Measurements from ENCODE around the gene ZNF236. TPM values are rescaled to one million over a fixed set of nuclear protein-coding genes. Genes with fewer than 3 reads are reported as not detected.
A peak's percentile ranks its signal among the peaks of the same experiment; 100 is the strongest.

The ZNF236 gene
- total and polyA plus RNA-seq, 4 donors = 0.83 to 8.2 (median 5.0) TPM

DNA sequence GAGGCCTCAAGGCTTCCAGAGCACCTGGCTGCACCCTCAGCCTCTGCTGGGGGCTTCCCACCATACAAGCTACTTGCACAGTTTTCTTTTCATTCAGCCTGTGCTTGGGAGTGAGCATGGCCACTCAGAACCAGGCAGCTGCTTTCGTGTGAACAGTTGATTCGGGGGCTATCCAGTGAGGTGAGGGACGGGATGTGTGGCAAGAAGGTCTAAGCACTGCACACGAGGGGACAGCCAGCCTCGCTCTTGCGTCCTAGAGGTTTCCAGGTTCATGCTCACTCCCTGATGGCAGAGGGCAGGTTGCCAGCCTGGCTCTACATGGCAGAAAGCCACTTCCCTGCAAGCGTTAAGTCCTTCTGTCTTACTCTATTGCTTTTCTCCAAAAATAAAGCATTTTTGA is 164.0 kb downstream of the ZNF236 start:
- no peak for DNase-seq (ENCODE audit: low spot score)
- H3K27ac ChIP-seq (ENCODE audit: low read depth in 1 of 2, low read length in 2 of 2) = no peak overlapping the region
- no peak overlapping the region for H3K4me3 ChIP-seq (ENCODE audit: low read depth in 1 of 3, low read length in 3 of 3)

DNA sequence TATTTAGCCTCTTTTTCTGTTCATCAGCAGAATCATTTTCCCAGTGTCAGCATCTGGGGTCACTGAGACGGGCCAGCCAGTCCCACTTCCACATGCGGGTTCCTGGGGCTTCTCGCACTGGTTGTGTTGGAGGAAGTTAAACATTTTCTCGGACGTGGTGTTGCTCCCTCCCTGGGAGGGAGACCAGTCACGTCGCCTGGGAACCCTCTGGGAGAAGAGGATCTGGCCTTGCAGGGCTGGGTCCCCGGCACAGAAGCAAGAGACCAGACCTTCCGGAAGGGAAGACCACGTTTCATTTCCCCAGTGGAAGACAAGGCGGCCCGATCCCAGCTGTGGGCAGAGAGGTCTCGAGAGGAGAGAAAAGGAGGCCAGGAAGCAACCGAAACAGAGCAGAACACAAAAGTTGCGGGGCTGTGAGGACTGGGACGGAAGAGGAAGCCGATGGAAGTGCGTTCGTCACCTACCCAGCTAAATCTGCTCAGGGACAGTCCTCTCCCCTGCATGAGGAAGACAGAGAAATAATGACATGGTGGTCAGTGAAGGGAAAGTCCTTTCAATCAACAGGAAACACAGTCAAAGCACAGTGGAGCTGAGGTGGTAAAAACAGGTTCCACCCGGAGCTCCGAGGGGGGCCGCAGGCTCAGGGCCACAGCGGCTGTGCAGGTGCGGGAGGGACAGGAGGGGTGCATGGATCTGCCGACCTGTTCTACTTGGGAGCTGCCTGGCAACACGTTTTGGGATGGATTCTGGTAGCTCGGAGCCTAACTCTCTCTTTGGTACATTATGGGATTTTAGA is 165.9 kb downstream of the ZNF236 start:
- WGBS = 78% methylated on average over 27 of the region's 27 CpGs
- Histone ChIP-seq H3K27me3 (ENCODE audit: control insufficient read depth in 4 of 4, insufficient read depth in 4 of 4, low read length in 3 of 4) (no peaks in the 10 kb centered on the region), H3K9me3 (ENCODE audit: control insufficient read depth in 4 of 4, low read length in 3 of 4) (no peaks in the 10 kb centered on the region), H3K27ac (ENCODE audit: low read depth in 1 of 2, low read length in 2 of 2) (peak overlapping the region in 1 of 2 donors; percentile 62), H3K9ac (ENCODE audit: low read depth in 1 of 2, low read length in 2 of 2) (no peak overlapping the region), H3K4me1 (ENCODE audit: control insufficient read depth in 4 of 4, insufficient read depth in 4 of 4, low read length in 3 of 4) (peaks cover 0 to 7% (median 2%) of the 10 kb centered on the region in 4 donors), H3K4me3 (ENCODE audit: low read depth in 1 of 3, low read length in 3 of 3) (no peak overlapping the region), H3K36me3 (ENCODE audit: control insufficient read depth in 4 of 4, insufficient read depth in 3 of 4, low read depth in 1 of 4, low read length in 3 of 4) (no peaks in the 10 kb centered on the region)
- TF ChIP-seq RXRA (IDR thresholded peaks at IDR 0.05) (no peak), SP1 (IDR thresholded peaks at IDR 0.05) (peak; percentile 10), NR2F2 (IDR thresholded peaks at IDR 0.05) (no peak), FOXA1 (IDR thresholded peaks at IDR 0.05) (no peak), HNF4G (IDR thresholded peaks at IDR 0.05) (no peak), YY1 (IDR thresholded peaks at IDR 0.05) (no peak)
- TF ChIP-seq, protein P1, sequence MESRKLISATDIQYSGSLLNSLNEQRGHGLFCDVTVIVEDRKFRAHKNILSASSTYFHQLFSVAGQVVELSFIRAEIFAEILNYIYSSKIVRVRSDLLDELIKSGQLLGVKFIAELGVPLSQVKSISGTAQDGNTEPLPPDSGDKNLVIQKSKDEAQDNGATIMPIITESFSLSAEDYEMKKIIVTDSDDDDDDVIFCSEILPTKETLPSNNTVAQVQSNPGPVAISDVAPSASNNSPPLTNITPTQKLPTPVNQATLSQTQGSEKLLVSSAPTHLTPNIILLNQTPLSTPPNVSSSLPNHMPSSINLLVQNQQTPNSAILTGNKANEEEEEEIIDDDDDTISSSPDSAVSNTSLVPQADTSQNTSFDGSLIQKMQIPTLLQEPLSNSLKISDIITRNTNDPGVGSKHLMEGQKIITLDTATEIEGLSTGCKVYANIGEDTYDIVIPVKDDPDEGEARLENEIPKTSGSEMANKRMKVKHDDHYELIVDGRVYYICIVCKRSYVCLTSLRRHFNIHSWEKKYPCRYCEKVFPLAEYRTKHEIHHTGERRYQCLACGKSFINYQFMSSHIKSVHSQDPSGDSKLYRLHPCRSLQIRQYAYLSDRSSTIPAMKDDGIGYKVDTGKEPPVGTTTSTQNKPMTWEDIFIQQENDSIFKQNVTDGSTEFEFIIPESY (IDR thresholded peaks at IDR 0.05) = no peak
- TF ChIP-seq, protein P2, sequence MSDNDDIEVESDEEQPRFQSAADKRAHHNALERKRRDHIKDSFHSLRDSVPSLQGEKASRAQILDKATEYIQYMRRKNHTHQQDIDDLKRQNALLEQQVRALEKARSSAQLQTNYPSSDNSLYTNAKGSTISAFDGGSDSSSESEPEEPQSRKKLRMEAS (IDR thresholded peaks at IDR 0.05) = no peak
- DNase-seq (ENCODE audit: low spot score) = no peak

More for the DNA sequence above, 164.0 kb downstream of the ZNF236 start:
- Histone ChIP-seq H3K4me1 (ENCODE audit: control insufficient read depth in 4 of 4, insufficient read depth in 4 of 4, low read length in 3 of 4) (peaks cover 3 to 24% (median 20%) of the 10 kb centered on the region in 4 donors), H3K9me3 (ENCODE audit: control insufficient read depth in 4 of 4, low read length in 3 of 4) (no peaks in the 10 kb centered on the region), H3K9ac (ENCODE audit: low read depth in 1 of 2, low read length in 2 of 2) (no peak overlapping the region), H3K36me3 (ENCODE audit: control insufficient read depth in 4 of 4, insufficient read depth in 3 of 4, low read depth in 1 of 4, low read length in 3 of 4) (no peaks in the 10 kb centered on the region), H3K27me3 (ENCODE audit: control insufficient read depth in 4 of 4, insufficient read depth in 4 of 4, low read length in 3 of 4) (no peaks in the 10 kb centered on the region)
- TF ChIP-seq, protein P3, sequence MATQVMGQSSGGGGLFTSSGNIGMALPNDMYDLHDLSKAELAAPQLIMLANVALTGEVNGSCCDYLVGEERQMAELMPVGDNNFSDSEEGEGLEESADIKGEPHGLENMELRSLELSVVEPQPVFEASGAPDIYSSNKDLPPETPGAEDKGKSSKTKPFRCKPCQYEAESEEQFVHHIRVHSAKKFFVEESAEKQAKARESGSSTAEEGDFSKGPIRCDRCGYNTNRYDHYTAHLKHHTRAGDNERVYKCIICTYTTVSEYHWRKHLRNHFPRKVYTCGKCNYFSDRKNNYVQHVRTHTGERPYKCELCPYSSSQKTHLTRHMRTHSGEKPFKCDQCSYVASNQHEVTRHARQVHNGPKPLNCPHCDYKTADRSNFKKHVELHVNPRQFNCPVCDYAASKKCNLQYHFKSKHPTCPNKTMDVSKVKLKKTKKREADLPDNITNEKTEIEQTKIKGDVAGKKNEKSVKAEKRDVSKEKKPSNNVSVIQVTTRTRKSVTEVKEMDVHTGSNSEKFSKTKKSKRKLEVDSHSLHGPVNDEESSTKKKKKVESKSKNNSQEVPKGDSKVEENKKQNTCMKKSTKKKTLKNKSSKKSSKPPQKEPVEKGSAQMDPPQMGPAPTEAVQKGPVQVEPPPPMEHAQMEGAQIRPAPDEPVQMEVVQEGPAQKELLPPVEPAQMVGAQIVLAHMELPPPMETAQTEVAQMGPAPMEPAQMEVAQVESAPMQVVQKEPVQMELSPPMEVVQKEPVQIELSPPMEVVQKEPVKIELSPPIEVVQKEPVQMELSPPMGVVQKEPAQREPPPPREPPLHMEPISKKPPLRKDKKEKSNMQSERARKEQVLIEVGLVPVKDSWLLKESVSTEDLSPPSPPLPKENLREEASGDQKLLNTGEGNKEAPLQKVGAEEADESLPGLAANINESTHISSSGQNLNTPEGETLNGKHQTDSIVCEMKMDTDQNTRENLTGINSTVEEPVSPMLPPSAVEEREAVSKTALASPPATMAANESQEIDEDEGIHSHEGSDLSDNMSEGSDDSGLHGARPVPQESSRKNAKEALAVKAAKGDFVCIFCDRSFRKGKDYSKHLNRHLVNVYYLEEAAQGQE (IDR thresholded peaks at IDR 0.05) = no peak
- no peak for TF ChIP-seq EGR1 (IDR thresholded peaks at IDR 0.05; ENCODE audit: low read depth in 2 of 2)
- WGBS = 78% methylated on average over 7 of the region's 7 CpGs

Data from liver (tissue), 9 donors.